ENCODE data around the gene KIF18A. TPM values are rescaled to one million over a fixed set of nuclear protein-coding genes. Genes with fewer than 3 reads are reported as not detected.
"Not testable (repeated sequence)": the region's sequence is repeated elsewhere in the genome, so short reads cannot be mapped to it uniquely, and the experiment has no call there.

KIF18A gene
- total RNA-seq, 1 donor from 2014 or later: 14.7 TPM

- H3K27ac Mint-ChIP-seq: no peak overlapping the region
- H3K4me1 Mint-ChIP-seq: peaks cover 6% of the 10 kb centered on the region
- peaks cover 39% of the 10 kb centered on the region for H3K9me3 Mint-ChIP-seq
- DNase-seq (ENCODE audit: low spot score in 2 of 2, unreplicated experiment in 2 of 2): no peak
- no peaks in the 10 kb centered on the region for H3K27me3 Mint-ChIP-seq (ENCODE audit: low read depth)
- peaks cover 43% of the 10 kb centered on the region for H3K36me3 Mint-ChIP-seq
- no peak for TF ChIP-seq CTCF (IDR thresholded peaks at IDR 0.05; ENCODE audit: unreplicated experiment)
- no peak overlapping the region for H3K4me3 Mint-ChIP-seq
Measured at GRCh38 chr11:28142724-28143123, 34.8 kb upstream of the KIF18A start.

GRCh38 chr11:28140689-28141455, 32.9 kb upstream of the KIF18A start:
- Mint-ChIP-seq H3K27ac (no peak overlapping the region), H3K4me3 (no peak overlapping the region), H3K36me3 (peaks cover 59% of the 10 kb centered on the region), H3K4me1 (peaks cover 4% of the 10 kb centered on the region), H3K9me3 (peaks cover 55% of the 10 kb centered on the region), H3K27me3 (ENCODE audit: low read depth) (no peaks in the 10 kb centered on the region)
- DNase-seq (ENCODE audit: low spot score in 2 of 2, unreplicated experiment in 2 of 2): no peak
- TF ChIP-seq CTCF (IDR thresholded peaks at IDR 0.05; ENCODE audit: unreplicated experiment): no peak

GRCh38 chr11:28139841-28140415, 32.0 kb upstream of the KIF18A start:
- peaks cover 4% of the 10 kb centered on the region for H3K4me1 Mint-ChIP-seq
- no peak for DNase-seq (ENCODE audit: low spot score in 2 of 2, unreplicated experiment in 2 of 2)
- no peaks in the 10 kb centered on the region for H3K27me3 Mint-ChIP-seq (ENCODE audit: low read depth)
- H3K36me3 Mint-ChIP-seq: peaks cover 66% of the 10 kb centered on the region
- H3K4me3 Mint-ChIP-seq: no peak overlapping the region
- no peak overlapping the region for H3K27ac Mint-ChIP-seq
- no peak for TF ChIP-seq CTCF (IDR thresholded peaks at IDR 0.05; ENCODE audit: unreplicated experiment)
- H3K9me3 Mint-ChIP-seq: peaks cover 60% of the 10 kb centered on the region

GRCh38 chr11:28137832-28138231, 29.9 kb upstream of the KIF18A start:
- H3K4me3 Mint-ChIP-seq: no peak overlapping the region
- no peaks in the 10 kb centered on the region for H3K27me3 Mint-ChIP-seq (ENCODE audit: low read depth)
- TF ChIP-seq CTCF (IDR thresholded peaks at IDR 0.05; ENCODE audit: unreplicated experiment): no peak
- peaks cover 72% of the 10 kb centered on the region for H3K9me3 Mint-ChIP-seq
- H3K27ac Mint-ChIP-seq: no peak overlapping the region
- peaks cover 86% of the 10 kb centered on the region for H3K36me3 Mint-ChIP-seq
- DNase-seq (ENCODE audit: low spot score in 2 of 2, unreplicated experiment in 2 of 2): no peak
- no peaks in the 10 kb centered on the region for H3K4me1 Mint-ChIP-seq

- H3K27me3 Mint-ChIP-seq (ENCODE audit: low read depth): no peaks in the 10 kb centered on the region
- TF ChIP-seq CTCF (IDR thresholded peaks at IDR 0.05; ENCODE audit: unreplicated experiment): no peak
- H3K27ac Mint-ChIP-seq: no peak overlapping the region
- H3K9me3 Mint-ChIP-seq: peaks cover 69% of the 10 kb centered on the region
- H3K36me3 Mint-ChIP-seq: peaks cover 83% of the 10 kb centered on the region
- H3K4me1 Mint-ChIP-seq: no peaks in the 10 kb centered on the region
- H3K4me3 Mint-ChIP-seq: no peak overlapping the region
- no peak for DNase-seq (ENCODE audit: low spot score in 2 of 2, unreplicated experiment in 2 of 2)
Measured at GRCh38 chr11:28137366-28137765, 29.4 kb upstream of the KIF18A start.

GRCh38 chr11:28136157-28136556, 28.2 kb upstream of the KIF18A start:
- not testable (repeated sequence) for H3K4me3 Mint-ChIP-seq; H3K27me3 Mint-ChIP-seq (ENCODE audit: low read depth); H3K4me1 Mint-ChIP-seq; H3K27ac Mint-ChIP-seq; DNase-seq (ENCODE audit: low spot score in 2 of 2, unreplicated experiment in 2 of 2)
- Mint-ChIP-seq H3K9me3 (peaks cover 65% of the 10 kb centered on the region), H3K36me3 (peaks cover 80% of the 10 kb centered on the region)

Data from mesothelial cell of epicardium (in vitro differentiated cells).